Neuronal stem cell (in vitro differentiated cells): ENCODE measurements around the gene C16orf87.

Experiments
- DNase-seq: peaks from one replicate; pipeline ENCODE4 v3.0.0-alpha.2; 2013; ENCODE audit warnings: low spot score
- H2AFZ ChIP-seq: one replicate; pipeline ENCODE4 v1.6.1; 2013; ENCODE audit warnings: mild to moderate bottlenecking, low read length, inconsistent platforms
- H2AK5ac ChIP-seq: 2 replicates; pipeline ENCODE4 v1.6.1; 2013; ENCODE audit warnings: low read depth, mild to moderate bottlenecking, inconsistent platforms, low read length, moderate library complexity, mixed read lengths
- H2BK120ac ChIP-seq: 2 replicates; pipeline ENCODE4 v1.6.1; 2013; ENCODE audit warnings: low read depth, mild to moderate bottlenecking, inconsistent platforms, low read length, moderate library complexity, mixed read lengths
- H2BK12ac ChIP-seq: one replicate; pipeline ENCODE4 v1.6.1; 2013; ENCODE audit warnings: low read length, inconsistent platforms
- H2BK15ac ChIP-seq: 2 replicates; pipeline ENCODE4 v1.6.1; 2013; ENCODE audit warnings: mild to moderate bottlenecking, low read length, inconsistent platforms, mixed read lengths
- H2BK5ac ChIP-seq: one replicate; pipeline ENCODE4 v1.6.1; 2013; ENCODE audit warnings: inconsistent platforms, mild to moderate bottlenecking, low read length, moderate library complexity
- H3K14ac ChIP-seq: one replicate; pipeline ENCODE4 v1.6.1; 2013; ENCODE audit warnings: low read length, inconsistent platforms
- H3K18ac ChIP-seq: 2 replicates; pipeline ENCODE4 v1.6.1; 2013; ENCODE audit warnings: low read length, inconsistent platforms
- H3K23ac ChIP-seq: 2 replicates; pipeline ENCODE4 v1.6.1; 2013; ENCODE audit warnings: low read depth, mild to moderate bottlenecking, mixed read lengths, low read length, inconsistent platforms; ENCODE audit not compliant: poor library complexity
- H3K27ac ChIP-seq: replicated peaks from 3 replicates; pipeline ENCODE4 v1.5.1; 2013; ENCODE audit warnings: low read length, inconsistent platforms
- H3K27me3 ChIP-seq, 3 experiments: 2 replicates each; pipeline ENCODE4 v1.6.1; 2013; ENCODE audit warnings: low read length in 3 of 3, mild to moderate bottlenecking in 2 of 3, inconsistent platforms in 1 of 3, low read depth in 1 of 3, mixed read lengths in 1 of 3, moderate library complexity in 1 of 3; ENCODE audit not compliant: control insufficient read depth in 3 of 3, insufficient read depth in 3 of 3
- H3K36me3 ChIP-seq, 2 donors: replicated peaks in 1 of 2; 2 replicates each; pipeline ENCODE4 v1.6.1; 2013; ENCODE audit warnings: low read length in 2 of 2; ENCODE audit not compliant: control insufficient read depth in 2 of 2, insufficient read depth in 2 of 2
- H3K4ac ChIP-seq: 2 replicates; pipeline ENCODE4 v1.6.1; 2013; ENCODE audit warnings: inconsistent platforms, mild to moderate bottlenecking, low read length, moderate library complexity
- H3K4me1 ChIP-seq, 2 donors: 1 replicate in 1 of 2; 2 replicates in 1 of 2; pipeline ENCODE4 v1.6.1; 2013; ENCODE audit warnings: low read length in 2 of 2, low read depth in 1 of 2; ENCODE audit not compliant: control insufficient read depth in 2 of 2, insufficient read depth in 1 of 2
- H3K4me2 ChIP-seq: one replicate; pipeline ENCODE4 v1.6.1; 2013; ENCODE audit warnings: mild to moderate bottlenecking, low read length, inconsistent platforms; ENCODE audit not compliant: insufficient read depth, poor library complexity, severe bottlenecking
- H3K4me3 ChIP-seq, 2 donors: 2 replicates each; pipeline ENCODE4 v1.5.1; 2013; ENCODE audit warnings: low read length in 2 of 2, mild to moderate bottlenecking in 2 of 2, inconsistent platforms in 1 of 2, moderate library complexity in 1 of 2
- H3K79me1 ChIP-seq: one replicate; pipeline ENCODE4 v1.6.1; 2013; ENCODE audit warnings: low read depth, mild to moderate bottlenecking, inconsistent platforms, low read length, moderate library complexity
- H3K9ac ChIP-seq: one replicate; pipeline ENCODE4 v1.6.1; 2013; ENCODE audit warnings: mild to moderate bottlenecking, low read depth, low read length, inconsistent platforms; ENCODE audit not compliant: poor library complexity
- H3K9me3 ChIP-seq, 2 donors: replicated peaks in 1 of 2; 2 replicates each; pipeline versions ENCODE3 to v1.6.1; 2013; ENCODE audit warnings: low read length in 2 of 2, mild to moderate bottlenecking in 2 of 2, inconsistent platforms in 1 of 2, low read depth in 1 of 2, mixed read lengths in 1 of 2, moderate library complexity in 1 of 2; ENCODE audit not compliant: control insufficient read depth in 2 of 2, insufficient read depth in 1 of 2
- H4K8ac ChIP-seq: one replicate; pipeline ENCODE4 v1.6.1; 2013; ENCODE audit warnings: low read depth, mild to moderate bottlenecking, inconsistent platforms, low read length, moderate library complexity
- H4K91ac ChIP-seq: one replicate; pipeline ENCODE4 v1.6.1; 2013; ENCODE audit warnings: low read length, low read depth, mild to moderate bottlenecking, inconsistent platforms; ENCODE audit not compliant: poor library complexity
- WGBS, 2 donors: extraction: QIAGEN DNeasy Blood & Tissue Kit; methylation state at CpG; one replicate each; pipeline ENCODE4 v1.1.7; 2013; ENCODE audit warnings: missing lambda C conversion rate in 2 of 2, mixed read lengths in 1 of 2; ENCODE audit not compliant: insufficient read length in 2 of 2, insufficient replicate concordance in 1 of 2; ENCODE audit errors: extremely low coverage in 2 of 2; 5-methylcytosine and 5-hydroxymethylcytosine counted together

Gene C16orf87

DNA sequence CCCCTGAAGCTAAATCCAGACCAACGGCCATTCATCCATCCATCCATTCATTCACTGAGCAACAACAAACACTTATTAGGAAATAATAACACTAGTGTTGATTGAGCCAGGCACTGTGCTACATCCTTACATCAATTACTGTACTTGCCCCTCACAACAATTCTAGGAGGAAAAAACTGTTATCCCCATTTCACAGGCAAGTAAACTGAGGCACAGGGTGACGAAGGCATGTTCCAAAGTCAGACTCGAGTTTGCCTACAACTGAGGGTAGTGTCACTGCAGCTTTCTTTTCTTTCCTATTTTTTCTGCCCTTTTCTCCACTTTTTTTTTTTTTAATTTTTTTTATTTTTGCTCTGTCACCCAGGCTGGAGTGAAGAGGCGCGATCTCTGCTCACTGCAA, 71.7 kb downstream of the C16orf87 start:
- H2AFZ ChIP-seq, result no peak overlapping the region
- H2BK15ac ChIP-seq, result no peak overlapping the region
- H3K27me3 ChIP-seq, result no peaks in the 10 kb centered on the region
- WGBS, 2 donors, result no CpG with 5 or more reads among the region's 5 CpGs
- no peak overlapping the region for H2BK5ac ChIP-seq
- DNase-seq, result no peak
- H2AK5ac ChIP-seq, result no peak overlapping the region
- no peaks in the 10 kb centered on the region for H3K9me3 ChIP-seq
- H3K23ac ChIP-seq, result no peak overlapping the region
- no peak overlapping the region for H3K27ac ChIP-seq
- no peak overlapping the region for H2BK12ac ChIP-seq
- no peak overlapping the region for H3K4me2 ChIP-seq
- H4K8ac ChIP-seq, result no peak overlapping the region
- H3K4ac ChIP-seq, result no peak overlapping the region
- H3K79me1 ChIP-seq, result no peaks in the 10 kb centered on the region
- no peak overlapping the region for H4K91ac ChIP-seq
- H3K14ac ChIP-seq, result no peak overlapping the region
- H3K18ac ChIP-seq, result no peak overlapping the region
- no peak overlapping the region for H2BK120ac ChIP-seq
- H3K4me3 ChIP-seq, result no peak overlapping the region
- no peak overlapping the region for H3K9ac ChIP-seq
- no peaks in the 10 kb centered on the region for H3K36me3 ChIP-seq
- H3K4me1 ChIP-seq, result peaks cover 9 to 11% of the 10 kb centered on the region in 2 donors

GRCh38 chr16:46757339-46758050, 73.5 kb downstream of the C16orf87 start:
- Histone ChIP-seq H2AFZ (peak overlapping the region; percentile 67), H3K4me2 (no peak overlapping the region), H2BK15ac (peak overlapping the region; percentile 38), H3K4me1 (peaks cover 9 to 11% of the 10 kb centered on the region in 2 donors), H3K23ac (no peak overlapping the region), H3K18ac (peak overlapping the region; percentile 67), H2AK5ac (peak overlapping the region; percentile 36), H3K9me3 (no peaks in the 10 kb centered on the region), H3K27me3 (no peaks in the 10 kb centered on the region), H2BK120ac (no peak overlapping the region), H3K4ac (no peak overlapping the region), H3K9ac (no peak overlapping the region), H4K91ac (no peak overlapping the region), H3K4me3 (no peak overlapping the region), H3K36me3 (no peaks in the 10 kb centered on the region), H2BK5ac (no peak overlapping the region), H3K14ac (no peak overlapping the region), H4K8ac (peak overlapping the region; percentile 8), H3K79me1 (no peaks in the 10 kb centered on the region), H3K27ac (no peak overlapping the region), H2BK12ac (peak overlapping the region; percentile 49)
- DNase-seq, result no peak
- WGBS, 2 donors, result no CpG with 5 or more reads among the region's 21 CpGs

DNA sequence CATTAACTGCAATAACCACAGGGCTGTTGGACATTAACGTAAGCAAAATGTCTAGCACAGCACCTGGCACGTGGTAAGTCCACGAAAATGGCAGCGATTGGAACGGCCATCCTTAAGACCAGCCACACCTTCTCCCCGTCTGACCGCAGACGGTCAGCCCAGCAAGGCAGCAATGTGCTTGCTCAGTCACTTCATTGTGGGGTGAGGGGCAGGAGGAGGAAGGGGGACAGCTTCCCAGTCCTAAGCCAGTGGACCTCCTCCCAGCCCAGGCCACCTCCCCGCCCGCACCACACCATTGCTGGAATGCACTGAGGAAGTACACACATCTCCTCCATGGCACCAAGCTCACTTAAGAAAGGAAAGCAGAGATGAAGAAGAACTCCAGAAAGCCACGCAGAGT, 74.2 kb downstream of the C16orf87 start:
- Histone ChIP-seq H3K4me3 (no peak overlapping the region), H2AFZ (no peak overlapping the region), H3K4me2 (no peak overlapping the region), H4K91ac (no peak overlapping the region), H3K36me3 (no peaks in the 10 kb centered on the region), H2BK5ac (no peak overlapping the region), H3K27ac (no peak overlapping the region), H3K23ac (no peak overlapping the region), H3K9me3 (no peaks in the 10 kb centered on the region), H2AK5ac (no peak overlapping the region), H4K8ac (no peak overlapping the region), H3K4ac (no peak overlapping the region), H3K79me1 (no peaks in the 10 kb centered on the region), H2BK12ac (no peak overlapping the region), H2BK120ac (no peak overlapping the region), H2BK15ac (no peak overlapping the region), H3K4me1 (peaks cover 9 to 11% of the 10 kb centered on the region in 2 donors), H3K9ac (no peak overlapping the region), H3K14ac (no peak overlapping the region), H3K27me3 (no peaks in the 10 kb centered on the region), H3K18ac (no peak overlapping the region)
- no CpG with 5 or more reads among the region's 11 CpGs for WGBS, 2 donors
- DNase-seq, result no peak

- Histone ChIP-seq H3K9me3 (no peaks in the 10 kb centered on the region), H2BK12ac (no peak overlapping the region), H3K27me3 (no peaks in the 10 kb centered on the region), H2BK5ac (no peak overlapping the region), H3K4me1 (peaks cover 14 to 18% of the 10 kb centered on the region in 2 donors), H2AK5ac (no peak overlapping the region), H2AFZ (no peak overlapping the region), H4K8ac (no peak overlapping the region), H3K4ac (no peak overlapping the region), H3K23ac (no peak overlapping the region), H3K27ac (no peak overlapping the region), H3K4me2 (no peak overlapping the region), H4K91ac (no peak overlapping the region), H3K14ac (no peak overlapping the region), H2BK120ac (no peak overlapping the region), H3K36me3 (no peaks in the 10 kb centered on the region), H3K79me1 (no peaks in the 10 kb centered on the region), H3K9ac (no peak overlapping the region), H3K18ac (no peak overlapping the region), H2BK15ac (no peak overlapping the region), H3K4me3 (no peak overlapping the region)
- WGBS, 2 donors, result no CpG with 5 or more reads among the region's 5 CpGs
- no peak for DNase-seq
Observed at GRCh38 chr16:46753015-46753414, 78.0 kb downstream of the C16orf87 start.
